ENCODE measurements around the gene BEST2.
"Not testable (repeated sequence)": the region's sequence is repeated elsewhere in the genome, so short reads cannot be mapped to it uniquely, and the experiment has no call there.

Gene BEST2

DNA sequence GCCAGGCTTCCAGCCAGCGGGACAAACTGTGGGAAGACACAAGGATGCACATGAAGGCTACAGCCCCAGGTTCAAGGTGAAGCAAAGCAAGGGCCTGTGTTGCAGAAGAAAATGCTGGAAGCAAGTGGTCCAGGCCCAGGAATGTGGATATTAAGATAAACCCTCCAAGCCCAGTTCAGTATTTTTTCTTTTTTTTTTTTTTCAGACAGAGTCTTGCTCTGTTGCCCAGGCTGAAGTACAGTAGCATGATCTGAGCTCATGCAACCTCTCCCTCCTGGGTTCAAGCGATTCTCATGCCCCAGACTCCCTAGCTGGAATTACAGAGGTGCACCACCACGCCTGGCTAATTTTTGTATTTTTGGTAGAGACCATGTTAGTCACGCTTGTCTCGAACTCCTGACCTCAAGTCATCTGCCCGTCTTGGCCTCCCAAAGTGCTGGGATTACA is 45.6 kb downstream of the BEST2 start:
- in situ Hi-C loops (cut with HindIII; ENCODE audit: low sequenced_read_pairs) = no loop called here

- in situ Hi-C loops (cut with HindIII; ENCODE audit: low sequenced_read_pairs) = not testable (repeated sequence)
Measured at GRCh38 chr19:12797607-12798006, 46.0 kb downstream of the BEST2 start.

DNA sequence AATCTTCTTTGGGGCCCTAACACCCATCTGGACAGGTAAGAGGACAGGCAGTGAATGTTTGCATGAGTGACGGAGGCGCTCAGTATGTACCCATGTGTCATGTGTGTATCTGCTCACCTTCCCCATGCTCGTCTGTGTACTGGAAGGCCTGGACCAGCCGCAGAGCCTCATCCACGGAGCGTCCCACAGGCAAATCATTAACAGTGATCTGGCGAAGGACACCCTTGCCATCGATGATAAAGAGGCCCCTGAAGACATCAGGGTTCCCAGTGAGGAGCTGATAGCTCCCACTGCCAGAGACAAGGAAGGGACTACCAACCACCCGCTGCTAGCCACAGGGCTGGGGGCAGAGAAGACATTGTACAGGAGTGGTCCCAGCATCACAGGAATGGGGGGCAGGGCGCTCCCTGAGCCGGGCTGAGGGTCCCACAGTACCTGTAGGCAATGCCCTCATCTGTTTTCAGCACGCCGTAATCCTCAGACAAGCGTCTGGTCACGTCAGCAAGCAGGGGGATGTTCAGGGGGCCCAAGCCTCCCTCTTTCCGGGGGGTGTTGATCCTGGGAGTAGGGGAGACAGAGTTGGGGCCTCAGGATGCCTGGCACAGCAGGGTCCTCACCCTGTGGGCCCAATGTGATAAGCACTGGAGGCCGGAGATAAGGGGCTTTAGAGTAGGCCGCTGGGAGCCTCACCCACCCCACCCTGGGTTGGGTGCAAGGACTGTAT is 48.3 kb downstream of the BEST2 start:
- in situ Hi-C loops (cut with HindIII; ENCODE audit: low sequenced_read_pairs) = loop anchor here (10.0 kb wide), 1 partner anchor 95 kb away; no protein-coding TSS in a partner anchor

GRCh38 chr19:12800466-12800770 is 48.8 kb downstream of the BEST2 start:
- in situ Hi-C loops (cut with HindIII; ENCODE audit: low sequenced_read_pairs) = loop anchor here (10.0 kb wide), 1 partner anchor 96 kb away; no protein-coding TSS in a partner anchor

DNA sequence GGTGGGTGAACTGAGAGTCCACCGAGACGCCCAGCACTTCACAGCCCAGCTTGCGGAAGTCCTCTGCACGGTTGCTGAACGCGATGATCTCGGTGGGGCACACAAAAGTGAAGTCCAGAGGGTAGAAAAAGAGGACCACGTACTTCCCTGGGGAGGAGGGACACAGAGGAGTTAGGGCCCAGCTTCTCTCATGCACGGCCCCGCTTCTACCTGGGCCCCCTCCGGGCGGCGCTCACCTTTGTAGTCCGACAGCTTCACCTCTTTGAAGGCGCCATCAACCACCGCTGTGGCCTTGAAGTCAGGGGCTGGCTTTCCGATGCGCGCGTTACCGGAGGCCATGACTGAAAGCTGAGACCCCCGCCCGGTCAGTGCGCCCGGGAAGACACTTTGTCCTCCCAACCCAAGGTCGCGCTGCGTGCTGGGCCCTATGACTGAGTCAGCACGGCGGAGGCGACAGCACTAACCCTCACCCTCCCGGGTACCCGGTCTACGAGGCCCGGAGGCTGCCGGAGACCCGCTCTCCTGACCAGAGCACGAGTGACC is 49.4 kb downstream of the BEST2 start:
- in situ Hi-C loops (cut with HindIII; ENCODE audit: low sequenced_read_pairs) = loop anchor here (10.0 kb wide), 1 partner anchor 96 kb away; no protein-coding TSS in a partner anchor

DNA sequence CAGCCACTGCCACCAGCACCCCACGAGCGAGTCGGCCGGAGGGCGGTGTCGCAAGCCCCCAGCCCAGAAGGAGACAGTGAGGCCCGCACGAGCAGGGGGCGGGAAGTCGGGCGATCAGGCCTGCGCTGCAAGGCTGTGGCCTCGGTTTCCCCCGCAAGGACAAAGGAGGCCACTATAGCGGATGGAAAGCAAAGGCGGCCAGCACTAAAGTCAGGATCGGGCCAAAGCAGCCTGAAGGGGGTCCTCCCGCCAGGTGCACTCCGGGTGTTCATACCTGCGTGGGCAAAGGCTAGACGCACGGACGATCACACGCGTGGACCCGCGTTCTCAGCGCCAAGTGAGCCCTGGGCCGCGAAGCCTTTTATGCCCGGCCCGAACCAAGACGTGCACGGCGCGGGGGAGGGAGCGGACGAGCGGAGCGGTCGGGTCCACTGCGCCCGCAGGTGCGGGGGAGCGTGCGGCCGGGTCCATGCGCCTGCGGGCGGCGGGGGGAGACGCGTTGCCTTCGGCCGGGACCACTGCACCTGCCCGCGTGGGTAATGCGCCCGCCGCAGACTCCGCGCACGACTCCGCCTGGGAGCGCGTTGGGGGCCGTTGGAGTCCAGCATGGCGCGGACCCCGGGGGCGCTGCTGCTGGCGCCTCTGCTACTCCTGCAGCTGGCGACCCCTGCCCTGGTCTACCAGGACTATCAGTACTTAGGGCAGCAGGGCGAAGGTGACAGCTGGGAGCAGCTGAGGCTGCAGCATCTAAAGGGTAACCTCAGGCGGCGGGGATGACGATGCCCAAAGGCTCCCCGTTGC is 50.1 kb downstream of the BEST2 start, which contains the start of the genes PRDX2 and THSD8:
Gene PRDX2 (minus strand): TSS at position 335 of the 801 bp plus-strand sequence. CDS start 539 bp downstream, outside the sequence.
Gene THSD8 (plus strand): TSS at position 604 of the 801 bp plus-strand sequence. CDS start 3 bp downstream, at position 607.
- in situ Hi-C loops (cut with HindIII; ENCODE audit: low sequenced_read_pairs) = loop anchor here (10.0 kb wide), 1 partner anchor 97 kb away; no protein-coding TSS in a partner anchor

DNA sequence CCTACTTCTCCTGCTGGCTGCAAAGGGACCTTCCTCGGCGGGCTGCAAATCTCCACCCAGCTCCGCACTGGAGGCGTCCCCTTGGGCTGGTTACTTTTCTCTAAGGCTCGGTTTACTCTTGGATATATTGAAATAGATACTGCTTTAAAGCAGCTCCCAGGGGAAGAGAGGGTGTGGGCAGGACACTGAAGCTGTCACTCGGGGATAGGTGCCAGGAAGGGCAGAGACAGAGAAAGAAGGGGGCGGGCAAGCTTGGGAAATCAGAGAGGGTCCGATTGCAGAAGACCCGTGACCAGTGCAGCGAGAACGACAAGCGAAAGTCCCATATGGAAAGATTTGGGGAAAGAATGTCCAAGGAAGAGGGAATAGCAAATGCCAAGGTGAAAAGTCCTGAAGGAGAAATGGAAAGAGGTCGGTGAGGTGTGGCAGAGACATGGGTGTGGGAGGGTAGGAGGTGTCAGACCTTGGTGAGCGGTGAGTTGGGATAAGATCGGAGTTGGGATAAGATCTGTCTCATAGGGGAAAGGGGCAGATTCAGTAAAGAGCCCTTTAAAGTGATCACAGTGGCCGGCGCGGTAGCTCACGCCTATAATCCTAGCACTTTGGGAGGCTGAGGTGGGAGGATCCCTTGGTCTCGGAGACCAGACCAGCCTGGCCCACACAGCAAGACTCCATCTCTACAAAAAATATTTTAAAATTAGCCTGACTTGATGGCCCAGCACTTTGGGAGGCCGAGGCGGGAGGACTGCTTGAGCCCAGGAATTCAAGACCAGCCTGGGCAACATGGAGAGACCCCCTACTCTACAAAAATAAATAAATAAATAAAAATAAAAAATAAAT is 50.9 kb downstream of the BEST2 start:
- in situ Hi-C loops (cut with HindIII; ENCODE audit: low sequenced_read_pairs) = loop anchor here (10.0 kb wide), 1 partner anchor 98 kb away; no protein-coding TSS in a partner anchor

GRCh38 chr19:12804051-12804450 is 52.5 kb downstream of the BEST2 start:
- in situ Hi-C loops (cut with HindIII; ENCODE audit: low sequenced_read_pairs) = loop anchor here (10.0 kb wide), 1 partner anchor 99 kb away; no protein-coding TSS in a partner anchor

DNA sequence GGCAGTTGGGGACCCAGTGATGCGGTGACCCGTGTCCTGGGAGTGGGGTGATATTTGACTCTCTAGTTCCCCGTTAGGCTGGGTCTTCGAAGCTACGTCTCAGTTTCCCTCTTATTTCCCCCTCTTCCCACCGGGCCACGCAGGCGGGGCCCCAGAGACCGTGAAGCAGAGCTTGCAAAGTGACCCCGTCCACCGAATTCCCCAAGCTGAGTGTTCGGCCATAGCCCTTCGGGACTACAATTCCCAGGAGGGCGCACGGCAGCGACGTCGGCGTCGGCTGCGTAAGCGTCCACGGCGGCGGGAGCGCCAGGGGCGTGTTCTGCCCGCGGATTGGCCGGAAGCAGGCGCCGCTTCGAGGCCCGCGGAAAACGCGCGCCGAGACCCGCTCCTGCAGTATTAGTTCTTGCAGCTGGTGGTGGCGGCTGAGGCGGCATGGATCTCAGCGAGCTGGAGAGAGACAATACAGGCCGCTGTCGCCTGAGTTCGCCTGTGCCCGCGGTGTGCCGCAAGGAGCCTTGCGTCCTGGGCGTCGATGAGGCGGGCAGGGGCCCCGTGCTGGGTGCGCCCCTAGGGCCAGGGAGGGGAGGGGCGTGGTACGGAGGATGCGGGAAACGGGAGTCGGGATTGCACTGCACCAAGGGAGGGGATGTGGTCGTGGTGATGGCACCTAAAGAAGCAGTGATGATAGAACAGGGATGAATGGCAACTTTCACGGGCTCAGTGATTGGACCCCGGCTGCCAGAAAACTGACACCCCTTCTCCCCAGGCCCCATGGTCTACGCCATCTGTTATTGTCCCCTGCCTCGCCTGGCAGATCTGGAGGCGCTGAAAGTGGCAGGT is 54.9 kb downstream of the BEST2 start, which contains the start of gene RNASEH2A:
Gene RNASEH2A (plus strand): TSS at position 343 of the 840 bp plus-strand sequence. CDS start 90 bp downstream, at position 433.
- in situ Hi-C loops (cut with HindIII; ENCODE audit: low sequenced_read_pairs) = loop anchor here (10.0 kb wide), 1 partner anchor 102 kb away; no protein-coding TSS in a partner anchor

All from endothelial cell of hepatic sinusoid (primary cell).